Astrocyte of the cerebellum (primary cell): Measurements from ENCODE around the gene PXN.

ENCODE experiments used
- DNase-seq: peaks from one replicate; pipeline ENCODE4 v3.0.0-alpha.2; 2011; ENCODE audit warnings: low read depth
- H3K4me3 ChIP-seq: 2 replicates; pipeline ENCODE4 v1.5.1; 2011; ENCODE audit warnings: mild to moderate bottlenecking, low read depth, low read length, moderate library complexity
- in situ Hi-C: cut with HindIII; loops from 2 replicates; pipeline ENCODE4 v1.10.0; 2017; ENCODE audit warnings: low sequenced_read_pairs
- TF ChIP-seq, protein P1 (sequence below): IDR thresholded peaks from 2 replicates; pipeline ENCODE4 v1.5.1; 2012; ENCODE audit warnings: low read length, low read depth, moderate library complexity, mild to moderate bottlenecking; ENCODE audit errors: missing control alignments

PXN gene

DNA sequence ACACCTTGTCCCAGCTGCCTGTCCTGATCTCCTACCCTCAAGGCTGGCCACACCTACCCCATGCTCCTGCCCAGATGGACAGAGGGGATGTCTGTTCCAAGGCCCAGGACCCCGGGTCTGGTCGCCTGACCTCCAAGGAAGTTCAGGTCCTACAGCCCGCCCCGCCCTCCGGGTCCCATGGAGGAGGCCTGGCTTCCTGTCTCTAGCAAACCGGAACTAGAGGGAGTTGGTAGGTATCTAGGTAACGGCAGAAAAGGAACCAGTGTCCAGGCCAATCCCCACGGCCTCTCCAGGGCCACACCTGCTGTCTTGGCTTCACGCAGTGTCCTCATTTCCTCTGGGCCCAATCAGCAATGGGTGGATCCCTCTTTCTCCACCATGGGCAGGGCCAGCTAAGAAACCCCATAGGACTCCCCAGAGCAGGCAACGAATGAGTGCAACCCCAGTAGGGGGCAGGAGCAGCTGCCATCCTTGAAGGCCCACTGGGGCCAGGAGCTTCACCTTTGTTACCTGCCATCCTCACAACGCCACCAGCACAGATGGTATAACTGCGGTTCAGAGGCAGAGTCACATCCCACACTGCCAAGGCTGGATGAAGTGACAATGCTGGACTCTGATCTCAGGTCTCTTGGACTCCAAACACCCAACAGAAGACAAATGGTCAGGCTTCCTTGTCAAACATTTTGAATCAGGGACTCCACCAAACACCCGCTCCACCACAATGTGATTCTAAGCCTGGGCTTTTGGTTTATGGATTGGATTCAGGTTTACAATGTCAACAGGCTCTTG lies 39.5 kb downstream of the PXN start:
- in situ Hi-C loops, result loop anchor here (10.0 kb wide), 2 partner anchors 79 to 269 kb away; partner anchors contain the start of genes DYNLL1 and SIRT4
- no peak for DNase-seq
- TF ChIP-seq, protein P1, sequence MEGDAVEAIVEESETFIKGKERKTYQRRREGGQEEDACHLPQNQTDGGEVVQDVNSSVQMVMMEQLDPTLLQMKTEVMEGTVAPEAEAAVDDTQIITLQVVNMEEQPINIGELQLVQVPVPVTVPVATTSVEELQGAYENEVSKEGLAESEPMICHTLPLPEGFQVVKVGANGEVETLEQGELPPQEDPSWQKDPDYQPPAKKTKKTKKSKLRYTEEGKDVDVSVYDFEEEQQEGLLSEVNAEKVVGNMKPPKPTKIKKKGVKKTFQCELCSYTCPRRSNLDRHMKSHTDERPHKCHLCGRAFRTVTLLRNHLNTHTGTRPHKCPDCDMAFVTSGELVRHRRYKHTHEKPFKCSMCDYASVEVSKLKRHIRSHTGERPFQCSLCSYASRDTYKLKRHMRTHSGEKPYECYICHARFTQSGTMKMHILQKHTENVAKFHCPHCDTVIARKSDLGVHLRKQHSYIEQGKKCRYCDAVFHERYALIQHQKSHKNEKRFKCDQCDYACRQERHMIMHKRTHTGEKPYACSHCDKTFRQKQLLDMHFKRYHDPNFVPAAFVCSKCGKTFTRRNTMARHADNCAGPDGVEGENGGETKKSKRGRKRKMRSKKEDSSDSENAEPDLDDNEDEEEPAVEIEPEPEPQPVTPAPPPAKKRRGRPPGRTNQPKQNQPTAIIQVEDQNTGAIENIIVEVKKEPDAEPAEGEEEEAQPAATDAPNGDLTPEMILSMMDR, result no peak
- no peak overlapping the region for H3K4me3 ChIP-seq

DNA sequence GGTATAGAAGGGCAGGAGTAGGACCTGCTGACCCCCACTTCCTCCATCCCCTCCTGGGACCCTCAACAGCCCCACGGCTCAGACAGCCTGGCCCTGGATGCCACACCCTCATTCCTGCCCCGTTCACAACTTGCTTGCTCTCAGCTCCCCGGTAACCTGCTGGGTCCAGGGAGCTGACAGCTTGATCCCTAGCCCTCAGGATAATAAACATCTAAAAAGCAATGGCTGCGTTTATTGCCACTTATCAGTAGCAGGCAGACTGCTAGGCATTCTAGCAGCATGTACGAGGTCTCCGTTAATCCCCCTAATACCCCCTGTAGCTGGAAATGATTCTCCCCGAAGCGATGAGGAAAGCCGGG lies 40.4 kb downstream of the PXN start:
- H3K4me3 ChIP-seq, result no peak overlapping the region
- in situ Hi-C loops, result loop anchor here (10.0 kb wide), 2 partner anchors 80 to 270 kb away; partner anchors contain the start of genes DYNLL1 and SIRT4
- DNase-seq, result no peak
- TF ChIP-seq, protein P1, result no peak

DNA sequence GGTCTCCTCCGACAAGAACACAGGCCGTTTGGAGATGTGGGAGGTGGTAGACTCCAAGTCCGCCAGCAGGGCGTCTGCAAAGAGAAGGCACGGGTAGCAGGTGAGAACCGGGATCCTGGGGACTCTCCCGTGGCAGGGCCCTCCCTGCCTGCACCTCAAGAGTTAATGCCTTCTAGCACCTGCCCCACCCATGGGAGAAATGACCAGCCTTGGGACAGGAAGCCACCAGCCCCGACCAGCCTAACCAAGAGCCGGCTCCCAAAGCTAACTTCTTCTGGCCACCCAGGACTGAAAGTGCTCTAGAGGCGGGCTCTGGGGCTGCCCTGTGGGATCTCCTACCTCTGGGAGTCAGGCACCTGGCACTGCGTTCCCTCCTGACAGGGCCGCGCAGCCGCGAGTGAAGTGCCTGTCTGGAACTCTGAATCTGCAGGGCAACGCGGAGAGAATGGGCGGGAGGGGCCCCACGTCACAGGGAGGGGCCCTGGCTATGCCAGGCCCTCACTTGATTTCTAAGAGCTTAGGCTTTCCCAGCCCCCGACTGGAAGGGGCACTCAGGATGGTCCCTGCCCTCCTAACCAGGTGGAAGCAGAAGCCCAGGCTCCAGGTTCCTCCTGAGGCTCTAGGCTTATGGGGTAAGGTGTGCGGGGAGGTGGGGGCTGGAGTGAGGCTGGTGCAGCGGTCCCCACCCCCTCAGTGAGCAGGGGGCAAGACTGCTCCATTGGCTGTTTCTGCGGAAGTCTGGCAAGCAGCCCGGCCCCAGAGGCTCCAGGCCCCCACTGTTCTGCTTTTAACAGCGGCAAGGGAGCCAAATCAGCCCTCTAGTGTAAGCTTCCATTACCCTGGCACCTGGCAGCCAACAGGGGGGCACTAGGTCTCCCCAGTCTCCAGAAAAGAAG lies 41.0 kb downstream of the PXN start:
- in situ Hi-C loops, result loop anchor here (10.0 kb wide), 2 partner anchors 80 to 270 kb away; partner anchors contain the start of genes DYNLL1 and SIRT4
- H3K4me3 ChIP-seq, result no peak overlapping the region
- TF ChIP-seq, protein P1, result no peak
- no peak for DNase-seq

DNA sequence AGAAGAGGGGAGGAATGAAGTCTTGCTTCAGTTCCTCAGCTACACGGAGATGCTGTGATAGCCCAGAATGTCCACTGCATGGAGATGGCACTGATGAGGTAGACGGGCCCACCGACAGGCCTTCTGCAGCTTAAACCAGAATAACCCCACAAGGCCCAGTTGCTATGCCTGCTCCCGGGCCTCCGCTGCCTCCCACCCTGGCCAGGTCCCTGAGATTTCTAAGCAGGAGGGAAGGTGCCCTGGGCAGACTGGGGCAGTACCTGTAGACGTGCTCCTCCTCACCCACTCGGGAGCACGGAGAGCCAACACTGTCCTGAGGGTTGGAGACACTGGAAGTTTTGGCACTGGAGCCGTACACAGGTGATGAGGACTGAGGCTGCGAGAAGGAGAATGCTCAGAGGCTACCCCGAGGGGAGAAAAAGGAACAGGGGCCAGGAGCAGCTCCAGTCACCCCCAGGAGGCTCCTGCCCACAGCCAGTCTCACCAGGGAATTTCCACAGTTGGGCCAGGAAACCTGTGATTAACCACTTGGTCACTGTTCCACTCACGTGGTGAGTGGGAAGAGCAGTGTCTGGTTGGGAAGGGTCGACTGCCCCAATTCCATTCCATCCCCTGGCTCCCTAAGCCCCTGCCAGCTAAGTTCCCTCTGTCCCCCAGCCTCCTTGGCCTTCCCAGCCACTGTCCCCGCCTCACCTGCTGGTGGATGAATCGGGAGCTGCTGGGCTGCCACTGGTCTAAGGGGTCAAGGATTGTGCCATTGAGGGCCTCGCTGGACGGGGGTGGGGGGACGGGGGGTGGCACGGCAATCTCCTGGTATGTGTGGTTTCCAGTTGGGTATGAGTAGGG lies 41.8 kb downstream of the PXN start:
- TF ChIP-seq, protein P1, result no peak
- in situ Hi-C loops, result loop anchor here (10.0 kb wide), 2 partner anchors 81 to 271 kb away; partner anchors contain the start of genes DYNLL1 and SIRT4
- H3K4me3 ChIP-seq, result no peak overlapping the region
- no peak for DNase-seq

DNA sequence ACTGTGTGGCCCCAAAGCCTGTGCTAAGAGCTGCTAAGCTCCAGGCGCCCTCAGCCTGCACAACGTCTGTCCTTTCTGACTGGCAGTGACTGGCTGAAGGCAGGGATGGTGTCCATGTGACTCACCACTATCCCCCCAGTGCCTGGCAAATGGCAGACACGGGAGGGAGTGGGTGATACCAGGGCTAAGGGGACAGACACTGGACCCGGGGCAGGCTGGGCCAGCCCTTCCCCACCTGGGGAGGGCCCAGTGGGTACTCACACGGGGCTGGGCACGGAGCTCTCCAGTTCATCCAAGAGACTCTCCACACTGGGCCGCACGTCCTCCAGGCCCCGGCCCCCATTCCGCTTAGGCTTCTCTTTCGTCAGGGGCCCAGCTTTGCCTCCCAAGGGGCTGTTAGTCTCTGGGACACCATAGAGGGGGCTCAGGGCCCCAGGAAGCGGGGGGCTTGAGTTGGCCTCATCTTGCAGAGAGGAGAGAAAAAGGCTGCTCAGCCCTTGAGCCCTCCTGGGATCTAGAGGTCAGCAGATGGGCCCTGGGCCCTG lies 43.2 kb downstream of the PXN start:
- H3K4me3 ChIP-seq, result no peak overlapping the region
- TF ChIP-seq, protein P1, result no peak
- in situ Hi-C loops, result loop anchor here (10.0 kb wide), 2 partner anchors 82 to 272 kb away; partner anchors contain the start of genes DYNLL1 and SIRT4
- DNase-seq, result no peak
